ENCODE measurements around the gene DLD.

DNA sequence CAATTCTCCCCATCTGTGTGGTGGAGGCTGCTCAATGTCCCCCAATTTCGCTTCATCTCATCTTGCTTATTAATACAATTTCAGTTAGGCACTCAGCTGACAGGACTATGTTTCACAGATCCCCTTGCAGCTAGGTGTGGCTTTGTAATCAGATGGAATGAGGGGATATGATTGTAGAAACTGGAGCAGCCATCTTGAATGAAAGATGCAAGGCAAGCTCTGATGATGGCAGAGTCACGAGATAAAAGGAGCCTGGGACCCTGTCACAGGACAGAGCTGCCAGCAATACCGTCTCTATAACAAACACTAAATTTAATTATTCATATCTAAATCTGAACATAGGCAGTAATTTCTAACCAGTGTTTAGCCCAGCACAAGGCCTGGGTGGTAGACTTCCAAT is 991 bp upstream of the DLD start:
- TF ChIP-seq POLR2A (IDR thresholded peaks at IDR 0.05; ENCODE audit: control extremely low read depth in 1 of 2, low read depth in 2 of 2, low read length in 2 of 2) (no peak), RAD21 (IDR thresholded peaks at IDR 0.05 in 1 of 2, conservative IDR thresholded peaks at IDR 0.05 in 1 of 2; ENCODE audit: low read depth in 2 of 2, low read length in 2 of 2) (no peak), YY1 (IDR thresholded peaks at IDR 0.05; ENCODE audit: low read depth, low read length) (no peak), FOSL1 (IDR thresholded peaks at IDR 0.05; ENCODE audit: insufficient read depth, low read depth, low read length) (no peak), CBX8 (IDR thresholded peaks at IDR 0.05; ENCODE audit: borderline replicate concordance, low read depth, low read length) (no peak), SP1 (IDR thresholded peaks at IDR 0.05; ENCODE audit: low read depth, low read length) (no peak), CHD1 (IDR thresholded peaks at IDR 0.05; ENCODE audit: low read depth, low read length) (no peak), RFX5 (IDR thresholded peaks at IDR 0.05; ENCODE audit: borderline replicate concordance, low read depth, low read length) (no peak), BCL11A (IDR thresholded peaks at IDR 0.05; ENCODE audit: low read depth in 2 of 2, low read length in 2 of 2) (no peak)
- TF ChIP-seq, protein P1, sequence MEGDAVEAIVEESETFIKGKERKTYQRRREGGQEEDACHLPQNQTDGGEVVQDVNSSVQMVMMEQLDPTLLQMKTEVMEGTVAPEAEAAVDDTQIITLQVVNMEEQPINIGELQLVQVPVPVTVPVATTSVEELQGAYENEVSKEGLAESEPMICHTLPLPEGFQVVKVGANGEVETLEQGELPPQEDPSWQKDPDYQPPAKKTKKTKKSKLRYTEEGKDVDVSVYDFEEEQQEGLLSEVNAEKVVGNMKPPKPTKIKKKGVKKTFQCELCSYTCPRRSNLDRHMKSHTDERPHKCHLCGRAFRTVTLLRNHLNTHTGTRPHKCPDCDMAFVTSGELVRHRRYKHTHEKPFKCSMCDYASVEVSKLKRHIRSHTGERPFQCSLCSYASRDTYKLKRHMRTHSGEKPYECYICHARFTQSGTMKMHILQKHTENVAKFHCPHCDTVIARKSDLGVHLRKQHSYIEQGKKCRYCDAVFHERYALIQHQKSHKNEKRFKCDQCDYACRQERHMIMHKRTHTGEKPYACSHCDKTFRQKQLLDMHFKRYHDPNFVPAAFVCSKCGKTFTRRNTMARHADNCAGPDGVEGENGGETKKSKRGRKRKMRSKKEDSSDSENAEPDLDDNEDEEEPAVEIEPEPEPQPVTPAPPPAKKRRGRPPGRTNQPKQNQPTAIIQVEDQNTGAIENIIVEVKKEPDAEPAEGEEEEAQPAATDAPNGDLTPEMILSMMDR (IDR thresholded peaks at IDR 0.05; ENCODE audit: control extremely low read depth in 1 of 3, insufficient read depth in 1 of 3, low read depth in 1 of 3, low read length in 3 of 3), result no peak
- TF ChIP-seq, protein P2, sequence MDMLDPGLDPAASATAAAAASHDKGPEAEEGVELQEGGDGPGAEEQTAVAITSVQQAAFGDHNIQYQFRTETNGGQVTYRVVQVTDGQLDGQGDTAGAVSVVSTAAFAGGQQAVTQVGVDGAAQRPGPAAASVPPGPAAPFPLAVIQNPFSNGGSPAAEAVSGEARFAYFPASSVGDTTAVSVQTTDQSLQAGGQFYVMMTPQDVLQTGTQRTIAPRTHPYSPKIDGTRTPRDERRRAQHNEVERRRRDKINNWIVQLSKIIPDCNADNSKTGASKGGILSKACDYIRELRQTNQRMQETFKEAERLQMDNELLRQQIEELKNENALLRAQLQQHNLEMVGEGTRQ (IDR thresholded peaks at IDR 0.05; ENCODE audit: low read length), result no peak

Measured in H1 (cell line).